GM20000 (cell line): ENCODE measurements around the gene ENTPD6.
"Not testable (repeated sequence)": the region's sequence is repeated elsewhere in the genome, so short reads cannot be mapped to it uniquely, and the experiment has no call there.

ENCODE experiments used
- DNase-seq: peaks from one replicate; pipeline ENCODE4 v3.0.0; 2012; ENCODE audit warnings: low spot score
- TF ChIP-seq, protein P1 (sequence below): IDR thresholded peaks from 2 replicates; pipeline ENCODE4 v1.5.1; 2012; ENCODE audit warnings: mild to moderate bottlenecking, control low read depth; ENCODE audit errors: extremely low read depth, missing control alignments

ENTPD6 gene

DNA sequence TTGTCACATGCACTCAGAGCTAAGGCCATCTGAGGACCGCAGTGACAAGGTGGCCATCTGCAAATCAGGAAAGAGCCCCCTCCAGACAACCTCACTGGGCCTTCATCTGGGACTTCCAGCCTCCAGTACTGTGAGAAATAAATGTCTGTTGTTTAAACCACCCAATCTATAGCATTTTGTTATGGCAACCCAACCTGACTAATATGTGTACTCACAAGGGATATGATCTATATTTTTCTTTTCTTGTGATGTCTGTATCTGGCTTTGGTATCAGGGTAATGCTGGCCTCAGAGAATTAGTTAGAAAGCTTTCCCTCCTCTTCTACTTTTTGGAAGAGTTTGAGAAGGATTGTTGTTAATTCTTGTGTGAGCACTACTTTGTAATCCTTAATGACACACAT, 37.5 kb upstream of the ENTPD6 start:
- TF ChIP-seq, protein P1, sequence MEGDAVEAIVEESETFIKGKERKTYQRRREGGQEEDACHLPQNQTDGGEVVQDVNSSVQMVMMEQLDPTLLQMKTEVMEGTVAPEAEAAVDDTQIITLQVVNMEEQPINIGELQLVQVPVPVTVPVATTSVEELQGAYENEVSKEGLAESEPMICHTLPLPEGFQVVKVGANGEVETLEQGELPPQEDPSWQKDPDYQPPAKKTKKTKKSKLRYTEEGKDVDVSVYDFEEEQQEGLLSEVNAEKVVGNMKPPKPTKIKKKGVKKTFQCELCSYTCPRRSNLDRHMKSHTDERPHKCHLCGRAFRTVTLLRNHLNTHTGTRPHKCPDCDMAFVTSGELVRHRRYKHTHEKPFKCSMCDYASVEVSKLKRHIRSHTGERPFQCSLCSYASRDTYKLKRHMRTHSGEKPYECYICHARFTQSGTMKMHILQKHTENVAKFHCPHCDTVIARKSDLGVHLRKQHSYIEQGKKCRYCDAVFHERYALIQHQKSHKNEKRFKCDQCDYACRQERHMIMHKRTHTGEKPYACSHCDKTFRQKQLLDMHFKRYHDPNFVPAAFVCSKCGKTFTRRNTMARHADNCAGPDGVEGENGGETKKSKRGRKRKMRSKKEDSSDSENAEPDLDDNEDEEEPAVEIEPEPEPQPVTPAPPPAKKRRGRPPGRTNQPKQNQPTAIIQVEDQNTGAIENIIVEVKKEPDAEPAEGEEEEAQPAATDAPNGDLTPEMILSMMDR = no peak

DNA sequence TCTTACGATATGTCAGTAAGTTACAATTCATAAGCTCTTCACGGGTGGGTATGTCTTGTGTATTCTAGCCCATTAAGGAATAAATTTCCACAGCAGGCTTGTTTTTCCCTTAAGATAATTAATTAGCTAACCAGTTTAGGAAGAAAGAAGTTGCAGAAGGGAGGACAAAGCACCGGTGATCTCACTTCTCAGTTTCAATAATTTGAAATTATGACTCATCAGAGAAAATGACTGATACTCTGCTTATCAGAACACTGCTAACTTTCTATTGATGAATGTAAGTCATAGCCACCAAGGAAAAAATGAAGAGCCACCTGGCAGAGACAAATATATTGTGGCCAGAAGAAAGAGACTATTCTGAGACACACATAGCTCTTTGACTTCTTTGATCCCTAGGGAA, 35.0 kb upstream of the ENTPD6 start:
- DNase-seq = peak; percentile 46
- TF ChIP-seq, protein P1 = no peak

More for the DNA sequence above, 37.5 kb upstream of the ENTPD6 start:
- DNase-seq = no peak

DNA sequence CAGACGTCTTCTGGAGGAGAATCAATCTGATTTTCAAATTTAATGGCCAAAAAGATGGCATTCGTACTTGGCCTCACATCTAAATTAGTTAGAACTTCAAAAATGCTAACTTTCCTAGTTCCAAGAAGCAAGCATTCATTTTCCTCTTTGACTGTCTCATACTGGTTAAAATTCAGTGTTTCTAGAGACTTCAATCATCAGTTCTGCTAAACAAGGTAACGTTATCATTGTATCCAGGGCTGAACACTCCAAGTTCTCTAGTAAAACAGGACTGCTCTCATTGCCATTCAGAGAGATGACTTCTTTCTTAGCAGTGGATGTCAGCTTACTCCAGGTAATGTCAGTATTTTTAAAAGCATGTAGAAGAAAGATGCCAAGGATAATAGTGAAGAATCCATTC, 34.6 kb upstream of the ENTPD6 start:
- no peak for DNase-seq

DNA sequence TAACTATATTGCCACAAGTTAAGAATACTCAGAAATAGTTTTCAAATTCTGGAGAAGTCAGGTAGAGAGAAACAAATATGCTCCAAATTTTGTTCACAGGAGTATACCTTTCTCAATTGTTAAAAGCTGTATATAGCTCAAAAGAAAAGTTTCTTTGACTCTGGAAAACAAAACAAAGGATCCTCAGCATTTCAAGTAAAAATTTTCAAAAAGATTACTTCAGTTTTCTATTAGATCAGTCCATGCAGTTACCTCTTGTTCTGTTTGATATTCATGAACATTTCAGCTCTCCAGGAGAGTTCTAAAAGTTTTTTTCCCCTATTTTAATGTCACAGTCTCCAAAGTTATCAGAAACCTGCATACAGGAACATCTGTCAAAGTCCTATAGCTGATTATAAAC, 30.4 kb upstream of the ENTPD6 start:
- no peak for DNase-seq
- TF ChIP-seq, protein P1 = no peak

More for the DNA sequence above, 34.6 kb upstream of the ENTPD6 start:
- TF ChIP-seq, protein P1 = no peak

DNA sequence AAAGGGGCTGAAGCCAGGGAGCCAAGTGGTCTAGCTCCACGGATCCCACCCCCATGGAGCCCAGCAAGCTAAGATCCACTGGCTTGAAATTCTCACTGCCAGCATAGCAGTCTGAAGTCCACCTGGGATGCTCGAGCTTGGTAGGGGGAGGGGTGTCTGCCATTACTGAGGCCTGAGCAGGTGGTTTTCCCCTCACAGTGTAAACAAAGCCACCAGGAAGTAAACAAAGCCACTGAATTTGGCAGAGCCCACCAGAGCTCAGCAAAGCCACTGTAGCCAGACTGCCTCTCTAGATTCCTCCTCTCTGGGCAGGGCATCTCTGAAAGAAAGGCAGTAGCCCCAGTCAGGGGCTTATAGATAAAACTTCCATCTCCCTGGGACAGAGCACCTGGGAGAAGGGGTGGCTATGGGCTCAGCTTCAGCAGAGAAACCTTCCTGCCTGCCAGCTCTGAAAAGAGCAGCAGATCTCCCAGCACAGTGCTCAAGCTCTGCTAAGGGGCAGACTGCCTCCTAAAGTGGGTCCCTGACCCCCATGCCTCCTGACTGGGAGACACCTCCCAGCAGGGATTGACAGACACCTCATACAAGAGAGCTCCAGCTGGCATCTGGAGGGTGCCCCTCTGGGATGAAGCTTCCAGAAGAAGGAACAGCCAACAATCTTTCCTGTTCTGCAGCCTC, 29.3 kb upstream of the ENTPD6 start:
- not testable (repeated sequence) for DNase-seq

DNA sequence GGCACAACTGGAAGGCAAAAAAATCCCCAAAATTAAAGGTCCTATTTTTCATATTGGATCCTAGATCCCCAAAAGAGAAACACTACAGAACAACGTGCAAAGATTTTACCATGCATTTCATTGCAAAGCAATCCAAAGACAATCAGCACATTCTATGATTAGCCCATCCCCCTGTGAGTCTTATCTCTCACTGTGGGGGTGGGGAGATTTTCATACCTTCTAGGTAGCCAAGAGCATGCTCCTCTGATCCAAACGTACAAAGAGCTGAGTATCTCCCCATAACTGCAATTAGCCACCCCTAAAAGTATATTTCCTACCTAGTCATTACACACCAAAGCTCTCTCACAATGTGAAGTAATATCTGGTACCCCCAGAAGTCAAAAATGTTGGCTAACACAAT, 22.2 kb upstream of the ENTPD6 start:
- TF ChIP-seq, protein P1 = no peak
- DNase-seq = no peak

DNA sequence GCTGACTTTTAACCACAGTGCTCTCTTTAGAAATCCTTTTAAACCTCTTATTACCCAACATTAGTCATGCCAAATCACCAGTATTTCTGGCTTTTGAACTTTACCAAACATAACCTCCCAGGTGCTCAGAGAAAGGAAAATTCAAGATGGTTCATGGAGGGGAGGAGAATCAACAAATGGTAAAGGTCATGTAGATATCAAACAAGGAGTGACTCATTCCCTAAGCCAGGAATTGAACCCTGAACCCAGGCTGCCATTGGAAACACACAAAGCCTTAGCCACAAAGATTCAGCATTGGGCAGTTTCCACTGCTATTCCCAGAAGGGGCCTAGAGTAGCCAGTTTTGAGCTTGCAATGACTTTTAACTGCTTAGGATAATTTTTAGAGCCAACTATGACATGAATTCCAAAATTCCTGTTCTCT, 21.6 kb upstream of the ENTPD6 start:
- TF ChIP-seq, protein P1 = no peak
- DNase-seq = no peak

DNA sequence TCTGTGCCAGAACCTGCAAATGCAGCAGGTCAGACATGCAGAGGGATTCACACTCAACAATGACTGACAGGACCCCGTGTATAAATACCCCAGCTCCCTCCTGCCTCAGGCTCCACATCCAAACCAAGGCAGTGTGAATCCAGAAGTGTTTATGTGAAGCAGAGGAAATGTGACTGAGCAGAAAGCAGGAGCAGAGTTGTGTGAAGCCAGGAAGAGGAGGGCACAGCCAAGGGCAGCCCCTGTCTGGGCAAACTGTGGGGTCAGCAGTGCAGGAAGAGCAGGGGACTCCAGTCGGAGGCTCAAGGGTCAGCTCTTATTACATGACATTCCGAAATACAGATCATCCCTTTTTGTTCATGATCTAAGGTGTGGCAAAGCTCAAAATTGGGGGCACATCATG, 19.3 kb upstream of the ENTPD6 start:
- TF ChIP-seq, protein P1 = no peak
- DNase-seq = no peak
